HEK293T (cell line): ENCODE results near the gene HDAC5.
"Not testable (repeated sequence)": the region's sequence is repeated elsewhere in the genome, so short reads cannot be mapped to it uniquely, and the experiment has no call there.

Source experiments
- CTCF ChIA-PET: fragments of 350-600 bp; formaldehyde crosslinking; extraction: SDS; loops from one replicate; lab custom pipeline; 2021; ENCODE audit warnings: antibody characterized with exemption, inconsistent platforms; lab: Yijun Ruan, JAX
- POLR2A ChIA-PET: fragments of 350-600 bp; formaldehyde crosslinking; extraction: SDS; loops from one replicate; lab custom pipeline; 2020; ENCODE audit warnings: antibody characterized with exemption, inconsistent platforms; lab: Yijun Ruan, JAX
- DNase-seq: peaks from one replicate; pipeline ENCODE4 v3.0.0; 2012; ENCODE audit warnings: mixed read lengths; ENCODE audit errors: extremely low spot score
- ARNT ChIP-seq: fragments of 450-650 bp; IDR thresholded peaks from 2 replicates; pipeline ENCODE4 v1.6.1; 2017; ENCODE audit warnings: mild to moderate bottlenecking
- BHLHE40 ChIP-seq: fragments of 450-650 bp; IDR thresholded peaks from 2 replicates; pipeline ENCODE4 v1.6.1; 2016; ENCODE audit warnings: mild to moderate bottlenecking, moderate library complexity, borderline replicate concordance
- CTBP1 ChIP-seq: fragments of 450-650 bp; IDR thresholded peaks from 2 replicates; pipeline ENCODE4 v1.6.1; 2016; ENCODE audit warnings: borderline replicate concordance
- ELF4 ChIP-seq: fragments of 450-650 bp; IDR thresholded peaks from 2 replicates; pipeline ENCODE4 v1.6.1; 2017; ENCODE audit warnings: antibody characterized with exemption
- FOXA1 ChIP-seq: fragments of 450-650 bp; IDR thresholded peaks from 2 replicates; pipeline ENCODE4 v1.6.1; 2016; ENCODE audit warnings: mild to moderate bottlenecking
- FOXK2 ChIP-seq: fragments of 450-650 bp; IDR thresholded peaks from 2 replicates; pipeline ENCODE4 v1.6.1; 2016; ENCODE audit warnings: mild to moderate bottlenecking
- FOXM1 ChIP-seq: fragments of 450-650 bp; IDR thresholded peaks from 2 replicates; pipeline ENCODE4 v1.6.1; 2017; ENCODE audit warnings: mild to moderate bottlenecking, borderline replicate concordance
- HDGF ChIP-seq: fragments of 450-650 bp; IDR thresholded peaks from 2 replicates; pipeline ENCODE4 v1.6.1; 2017; ENCODE audit warnings: antibody characterized with exemption, borderline replicate concordance
- L3MBTL2 ChIP-seq: fragments of 450-650 bp; conservative IDR thresholded peaks from 2 replicates; pipeline ENCODE4 v1.6.1; 2016; ENCODE audit warnings: mild to moderate bottlenecking
- LEF1 ChIP-seq: fragments of 450-650 bp; IDR thresholded peaks from 2 replicates; pipeline ENCODE4 v1.6.1; 2017; ENCODE audit warnings: mild to moderate bottlenecking, borderline replicate concordance
- NFRKB ChIP-seq: fragments of 450-650 bp; IDR thresholded peaks from 2 replicates; pipeline ENCODE4 v1.6.1; 2016; ENCODE audit warnings: mild to moderate bottlenecking, moderate library complexity
- PKNOX1 ChIP-seq: fragments of 450-650 bp; IDR thresholded peaks from 2 replicates; pipeline ENCODE4 v1.6.1; 2016
- SP1 ChIP-seq: fragments of 450-650 bp; IDR thresholded peaks from 2 replicates; pipeline ENCODE4 v1.6.1; 2017
- SUZ12 ChIP-seq: fragments of 450-650 bp; IDR thresholded peaks from 2 replicates; pipeline ENCODE4 v1.6.1; 2016; ENCODE audit warnings: mild to moderate bottlenecking
- TARDBP ChIP-seq: fragments of 450-650 bp; IDR thresholded peaks from 2 replicates; pipeline ENCODE4 v1.6.1; 2016
- ZNF384 ChIP-seq: fragments of 450-650 bp; IDR thresholded peaks from 2 replicates; pipeline ENCODE4 v1.6.1; 2016

HDAC5 gene

GRCh38 chr17:44043272-44043696 lies 80.2 kb downstream of the HDAC5 start:
- TF ChIP-seq BHLHE40 (no peak), ELF4 (no peak), FOXA1 (no peak)
- CTCF ChIA-PET: interaction anchor here (0.8 to 2.1 kb wide), 5 partner anchors 27 to 99 kb away, joined by 3 to 6 read pairs (median 5); no protein-coding TSS in a partner anchor
- POLR2A ChIA-PET: interaction anchor here (1.3 to 3.1 kb wide), 4 partner anchors 9 to 80 kb away, joined by 3 to 14 read pairs (median 4); partner anchors contain the start of genes HDAC5 and LSM12
- DNase-seq: no peak

GRCh38 chr17:44039829-44040635 lies 83.4 kb downstream of the HDAC5 start:
- DNase-seq: no peak
- no peak for TF ChIP-seq PKNOX1
- TF ChIP-seq ZNF384: no peak
- no peak for TF ChIP-seq FOXM1
- no peak for TF ChIP-seq NFRKB
- TF ChIP-seq FOXK2: no peak
- no peak for TF ChIP-seq LEF1
- TF ChIP-seq TARDBP: no peak
- no peak for TF ChIP-seq HDGF
- TF ChIP-seq L3MBTL2: no peak
- TF ChIP-seq SP1: no peak
- TF ChIP-seq ARNT: no peak
- TF ChIP-seq BHLHE40: no peak
- no peak for TF ChIP-seq FOXA1
- TF ChIP-seq ELF4: no peak
- CTCF ChIA-PET: interaction anchor here (0.9 kb wide), 1 partner anchor 44 kb away, joined by 4 read pairs; no protein-coding TSS in a partner anchor
- POLR2A ChIA-PET: no interaction called here

- no peak for DNase-seq
- ChIA-PET POLR2A (no interaction called here), CTCF (no interaction called here)
- no peak for TF ChIP-seq FOXM1
Observed at GRCh38 chr17:44038604-44039011, 84.8 kb downstream of the HDAC5 start.

- ChIA-PET POLR2A (no interaction called here), CTCF (no interaction called here)
- no peak for DNase-seq
- TF ChIP-seq NFRKB (no peak), FOXM1 (no peak), FOXA1 (no peak), L3MBTL2 (no peak), SP1 (no peak), ZNF384 (no peak), BHLHE40 (no peak), PKNOX1 (no peak), LEF1 (no peak), FOXK2 (no peak), ARNT (no peak), CTBP1 (no peak), HDGF (no peak), ELF4 (no peak)
Observed at GRCh38 chr17:44037471-44037870, 86.0 kb downstream of the HDAC5 start.

- DNase-seq, POLR2A ChIA-PET, CTCF ChIA-PET: not testable (repeated sequence)
Observed at GRCh38 chr17:44034688-44035087, 88.8 kb downstream of the HDAC5 start.

GRCh38 chr17:44033861-44034408 lies 89.5 kb downstream of the HDAC5 start:
- no peak for DNase-seq
- POLR2A ChIA-PET: no interaction called here
- no peak for TF ChIP-seq ARNT
- no peak for TF ChIP-seq PKNOX1
- no peak for TF ChIP-seq ELF4
- no peak for TF ChIP-seq FOXA1
- no peak for TF ChIP-seq SUZ12
- TF ChIP-seq L3MBTL2: no peak
- no peak for TF ChIP-seq TARDBP
- no peak for TF ChIP-seq FOXK2
- TF ChIP-seq NFRKB: no peak
- TF ChIP-seq CTBP1: no peak
- no peak for TF ChIP-seq LEF1
- TF ChIP-seq FOXM1: no peak
- TF ChIP-seq SP1: no peak
- CTCF ChIA-PET: interaction anchor here (0.6 kb wide), 1 partner anchor 23 kb away, joined by 5 read pairs; no protein-coding TSS in a partner anchor
